Naive thymus-derived CD4-positive, alpha-beta T cell (primary cell): Measurements from ENCODE around the gene UPP1. TPM values are rescaled to one million over a fixed set of nuclear protein-coding genes. Genes with fewer than 3 reads are reported as not detected.

Experiments
- ATAC-seq: fragments of 150-1000 bp; cut with Tn5 transposase; 2 replicates; pipeline ENCODE4 v1.10.0; 2021; ENCODE audit warnings: mild to moderate bottlenecking, moderate library complexity
- CTCF ChIA-PET: fragments of 350-600 bp; sonication (Branson Sonifier 250); formaldehyde crosslinking; loops from one replicate; lab custom pipeline; 2021; ENCODE audit warnings: antibody characterized with exemption; lab: Charles Lee
- POLR2A ChIA-PET: fragments of 350-600 bp; sonication (Branson Sonifier 250); formaldehyde crosslinking; loops from one replicate; lab custom pipeline; 2021; ENCODE audit warnings: antibody characterized with exemption, inconsistent platforms; lab: Charles Lee
- DNase-seq, 9 donors: peaks; one replicate each; pipeline versions ENCODE4 v3.0.0 to v3.0.0-alpha.2; 2020 to 2022; ENCODE audit warnings: mixed read lengths in 1 of 9
- H3K27ac ChIP-seq: one replicate; pipeline ENCODE4 v1.7.0; 2013; ENCODE audit warnings: mild to moderate bottlenecking, low read depth, low read length, moderate library complexity
- H3K27me3 ChIP-seq, 2 donors: one replicate each; pipeline ENCODE4 v1.7.0; 2013; ENCODE audit warnings: low read length in 2 of 2, mild to moderate bottlenecking in 2 of 2, moderate library complexity in 2 of 2; ENCODE audit not compliant: control insufficient read depth in 2 of 2, insufficient read depth in 2 of 2
- H3K36me3 ChIP-seq, 3 experiments: 1 replicate in 2 of 3; 2 replicates in 1 of 3; pipeline ENCODE4 v1.7.0; 2013; ENCODE audit warnings: low read length in 3 of 3, mild to moderate bottlenecking in 3 of 3, moderate library complexity in 1 of 3; ENCODE audit not compliant: insufficient read depth in 3 of 3, control insufficient read depth in 2 of 3
- H3K4me1 ChIP-seq, 2 donors: one replicate each; pipeline ENCODE4 v1.7.0; 2013; ENCODE audit warnings: low read length in 2 of 2, mild to moderate bottlenecking in 2 of 2, moderate library complexity in 1 of 2; ENCODE audit not compliant: control insufficient read depth in 2 of 2, insufficient read depth in 2 of 2
- H3K4me3 ChIP-seq: 2 replicates; pipeline ENCODE4 v1.7.0; 2013; ENCODE audit warnings: mild to moderate bottlenecking, low read length
- H3K9me3 ChIP-seq, 3 experiments: 1 replicate in 2 of 3; 2 replicates in 1 of 3; pipeline ENCODE4 v1.7.0; 2013; ENCODE audit warnings: low read length in 3 of 3; ENCODE audit not compliant: control insufficient read depth in 2 of 3
- H3K27ac Mint-ChIP-seq, 9 donors: one replicate each; pipeline ENCODE4 v1.8.0; 2020 to 2022; ENCODE audit warnings: mixed read lengths in 9 of 9, mild to moderate bottlenecking in 8 of 9, moderate library complexity in 5 of 9, inconsistent platforms in 2 of 9
- H3K27me3 Mint-ChIP-seq, 5 donors: one replicate each; pipeline ENCODE4 v1.8.0; 2021 to 2022; ENCODE audit warnings: mixed read lengths in 5 of 5, mild to moderate bottlenecking in 1 of 5
- H3K36me3 Mint-ChIP-seq, 5 donors: one replicate each; pipeline ENCODE4 v1.8.0; 2020 to 2022; ENCODE audit warnings: mixed read lengths in 5 of 5, mild to moderate bottlenecking in 3 of 5, inconsistent platforms in 1 of 5
- H3K4me1 Mint-ChIP-seq, 7 donors: one replicate each; pipeline ENCODE4 v1.8.0; 2020 to 2022; ENCODE audit warnings: mixed read lengths in 7 of 7, mild to moderate bottlenecking in 3 of 7, inconsistent platforms in 1 of 7
- H3K4me3 Mint-ChIP-seq, 10 donors: one replicate each; pipeline ENCODE4 v1.8.0; 2020 to 2022; ENCODE audit warnings: mild to moderate bottlenecking in 10 of 10, mixed read lengths in 10 of 10, moderate library complexity in 6 of 10, inconsistent platforms in 2 of 10
- H3K9me3 Mint-ChIP-seq, 11 donors: one replicate each; pipeline ENCODE4 v1.8.0; 2020 to 2022; ENCODE audit warnings: mixed read lengths in 11 of 11, mild to moderate bottlenecking in 4 of 11, inconsistent platforms in 1 of 11, moderate library complexity in 1 of 11
- intact Hi-C, 2 donors: fragments of 100-400 bp; cut with micrococcal nuclease; formaldehyde crosslinking; loops; one replicate each; pipeline ENCODE4 v1.15.1; 2023
- polyA plus RNA-seq, 2 donors: library from polyadenylated mRNA; unstranded; fragments of 300-500 nt; fragmentation: Illumina TruSeq; gene quantifications; one replicate each; pipeline ENCODE4 v1.2.3, GENCODE V29; 2021
- total RNA-seq, 6 experiments: library from RNA in 5 of 6; stranded (reverse) in 5 of 6; gene quantifications; 1 replicate in 5 of 6; 2 replicates in 1 of 6; pipeline ENCODE4 v1.2.3 and lab custom pipeline; 2021 to 2026

UPP1 gene
- total and polyA plus RNA-seq, 7 experiments from 2014 or later: 40.2 to 143 (median 93.4) TPM

GRCh38 chr7:48085942-48086341, 3.1 kb upstream of the UPP1 start:
- intact Hi-C loops: loop anchor here in 1 of 2 donors (1.0 to 2.0 kb wide), 3 partner anchors 13 to 95 kb away; partner anchors contain the start of gene C7orf57
- Mint-ChIP-seq H3K4me3 (peak overlapping the region in 3 of 10 donors; percentile 34 to 70 (median 64)), H3K4me1 (peaks cover 48 to 72% (median 62%) of the 10 kb centered on the region in 7 donors), H3K27ac (peak overlapping the region; percentile 65 to 98 (median 85)), H3K9me3 (peaks cover 0 to 1% (median 0%) of the 10 kb centered on the region in 11 donors), H3K27me3 (peaks cover 0 to under 1% (median 0%) of the 10 kb centered on the region in 5 donors), H3K36me3 (peaks cover 0 to 8% (median 7%) of the 10 kb centered on the region in 5 donors)
- Histone ChIP-seq H3K4me3 (no peak overlapping the region), H3K27me3 (no peaks in the 10 kb centered on the region), H3K36me3 (peaks cover 0 to 6% (median 5%) of the 10 kb centered on the region in 3 experiments), H3K27ac (peak overlapping the region; percentile 18), H3K9me3 (no peaks in the 10 kb centered on the region), H3K4me1 (peaks cover 32 to 68% of the 10 kb centered on the region in 2 donors)
- DNase-seq (no peak), ATAC-seq (no peak)
- CTCF ChIA-PET: interaction anchor here (1.0 to 2.8 kb wide), 2 partner anchors 8 to 24 kb away, joined by 3 to 6 read pairs; no protein-coding TSS in a partner anchor
- POLR2A ChIA-PET: interaction anchor here (0.7 to 1.7 kb wide), 4 partner anchors 26 to 113 kb away, joined by 3 to 5 read pairs (median 4); no protein-coding TSS in a partner anchor

GRCh38 chr7:48087349-48087748, 1.7 kb upstream of the UPP1 start:
- peaks cover 0 to 18% (median 6%) of the 10 kb centered on the region in 3 experiments for H3K36me3 ChIP-seq
- ChIA-PET POLR2A (interaction anchor here (0.8 to 3.8 kb wide), 5 partner anchors 8 to 99 kb away, joined by 3 to 17 read pairs (median 5); no protein-coding TSS in a partner anchor), CTCF (no interaction called here)
- peak overlapping the region; percentile 65 to 98 (median 88) for H3K27ac Mint-ChIP-seq
- peak overlapping the region; percentile 28 for H3K27ac ChIP-seq
- no peak for ATAC-seq
- no peaks in the 10 kb centered on the region for H3K27me3 Mint-ChIP-seq
- peak in 1 of 9 donors; percentile 25 for DNase-seq
- H3K4me3 Mint-ChIP-seq: peak overlapping the region; percentile 7 to 93 (median 50)
- intact Hi-C loops: no loop called here
- H3K27me3 ChIP-seq: no peaks in the 10 kb centered on the region
- no peaks in the 10 kb centered on the region for H3K9me3 ChIP-seq
- H3K9me3 Mint-ChIP-seq: peaks cover 0 to 1% (median 0%) of the 10 kb centered on the region in 11 donors
- peaks cover 32 to 81% of the 10 kb centered on the region in 2 donors for H3K4me1 ChIP-seq
- H3K36me3 Mint-ChIP-seq: peaks cover 0 to 22% (median 17%) of the 10 kb centered on the region in 5 donors
- no peak overlapping the region for H3K4me3 ChIP-seq
- peaks cover 56 to 86% (median 75%) of the 10 kb centered on the region in 7 donors for H3K4me1 Mint-ChIP-seq

GRCh38 chr7:48088559-48089045, 463 bp upstream of the UPP1 start:
- no peaks in the 10 kb centered on the region for H3K27me3 ChIP-seq
- peaks cover 24 to 72% of the 10 kb centered on the region in 2 donors for H3K4me1 ChIP-seq
- DNase-seq: peak in 4 of 9 donors; percentile 73 to 89 (median 84)
- peak; percentile 15 for ATAC-seq
- Mint-ChIP-seq H3K27me3 (no peaks in the 10 kb centered on the region), H3K9me3 (peaks cover 0 to 1% (median 0%) of the 10 kb centered on the region in 11 donors), H3K36me3 (peaks cover 0 to 32% (median 24%) of the 10 kb centered on the region in 5 donors), H3K4me1 (peaks cover 50 to 85% (median 74%) of the 10 kb centered on the region in 7 donors), H3K27ac (peak overlapping the region; percentile 81 to 98 (median 89)), H3K4me3 (peak overlapping the region; percentile 80 to 95 (median 92))
- intact Hi-C loops: loop anchor here (1.0 to 2.0 kb wide), 9 partner anchors 9 to 109 kb away; partner anchors contain the start of genes C7orf57 (in 2 of the 2) and HUS1 (in 2 of the 2)
- ChIA-PET CTCF (interaction anchor here (0.7 to 1.2 kb wide), 2 partner anchors 50 to 97 kb away, joined by 3 read pairs; no protein-coding TSS in a partner anchor), POLR2A (interaction anchor here (0.6 to 3.8 kb wide), 14 partner anchors 10 to 110 kb away, joined by 3 to 17 read pairs (median 6); partner anchors contain the start of gene C7orf57)
- H3K36me3 ChIP-seq: peaks cover 0 to 30% (median 6%) of the 10 kb centered on the region in 3 experiments
- no peaks in the 10 kb centered on the region for H3K9me3 ChIP-seq
- peak overlapping the region; percentile 81 for H3K27ac ChIP-seq
- peak overlapping the region; percentile 93 for H3K4me3 ChIP-seq

- Mint-ChIP-seq H3K4me1 (peaks cover 42 to 88% (median 79%) of the 10 kb centered on the region in 7 donors), H3K4me3 (peak overlapping the region; percentile 80 to 95 (median 92)), H3K27ac (peak overlapping the region; percentile 71 to 98 (median 89)), H3K27me3 (no peaks in the 10 kb centered on the region), H3K36me3 (peaks cover 4 to 45% (median 35%) of the 10 kb centered on the region in 5 donors), H3K9me3 (peaks cover 0 to 1% (median 0%) of the 10 kb centered on the region in 11 donors)
- DNase-seq (no peak), ATAC-seq (no peak)
- Histone ChIP-seq H3K27ac (peak overlapping the region; percentile 81), H3K27me3 (no peaks in the 10 kb centered on the region), H3K4me1 (peaks cover 28 to 62% of the 10 kb centered on the region in 2 donors), H3K36me3 (peaks cover 0 to 46% (median 6%) of the 10 kb centered on the region in 3 experiments), H3K9me3 (no peaks in the 10 kb centered on the region), H3K4me3 (peak overlapping the region; percentile 93)
- intact Hi-C loops: no loop called here
- POLR2A ChIA-PET: interaction anchor here (0.7 to 3.8 kb wide), 11 partner anchors 8 to 112 kb away, joined by 3 to 17 read pairs (median 7); partner anchors contain the start of genes C7orf57 and HUS1
- CTCF ChIA-PET: interaction anchor here (0.6 kb wide), 1 partner anchor 94 kb away, joined by 3 read pairs; no protein-coding TSS in a partner anchor
Observed at GRCh38 chr7:48090095-48090805, 1.2 kb downstream of the UPP1 start.

GRCh38 chr7:48091506-48092433, 2.7 kb downstream of the UPP1 start:
- no peak for ATAC-seq
- peaks cover 38 to 61% of the 10 kb centered on the region in 2 donors for H3K4me1 ChIP-seq
- DNase-seq: no peak
- intact Hi-C loops: no loop called here
- no peaks in the 10 kb centered on the region for H3K27me3 ChIP-seq
- H3K4me3 ChIP-seq: no peak overlapping the region
- Mint-ChIP-seq H3K36me3 (peaks cover 4 to 55% (median 45%) of the 10 kb centered on the region in 5 donors), H3K4me1 (peaks cover 45 to 87% (median 78%) of the 10 kb centered on the region in 7 donors), H3K4me3 (peak overlapping the region; percentile 23 to 93 (median 92)), H3K27ac (peak overlapping the region; percentile 68 to 95 (median 89)), H3K9me3 (peaks cover 0 to 1% (median 0%) of the 10 kb centered on the region in 11 donors), H3K27me3 (no peaks in the 10 kb centered on the region)
- H3K9me3 ChIP-seq: no peaks in the 10 kb centered on the region
- ChIA-PET POLR2A (interaction anchor here (0.7 to 3.7 kb wide), 5 partner anchors 9 to 100 kb away, joined by 3 to 14 read pairs (median 4); no protein-coding TSS in a partner anchor), CTCF (no interaction called here)
- H3K36me3 ChIP-seq: peaks cover 0 to 50% (median 6%) of the 10 kb centered on the region in 3 experiments
- peak overlapping the region; percentile 34 for H3K27ac ChIP-seq
